Measurements from ENCODE around the gene GRPEL1.
A peak's percentile ranks its signal among the peaks of the same experiment; 100 is the strongest.
"Not testable (repeated sequence)": the region's sequence is repeated elsewhere in the genome, so short reads cannot be mapped to it uniquely, and the experiment has no call there.

Gene GRPEL1

GRCh38 chr4:7067452-7068278 is at the start of gene GRPEL1:
Gene GRPEL1, minus strand, starts transcription at chr4:7068064. Its CDS starts 32 bp downstream, at chr4:7068032.
- peak; percentile 100 for DNase-seq

- DNase-seq = no peak
These were observed 48.8 kb upstream of the GRPEL1 start for GRCh38 chr4:7116705-7117104.

GRCh38 chr4:7115557-7116340 is 47.9 kb upstream of the GRPEL1 start:
- DNase-seq = no peak

GRCh38 chr4:7112656-7113055 is 44.8 kb upstream of the GRPEL1 start:
- DNase-seq = no peak

GRCh38 chr4:7111441-7111840 is 43.6 kb upstream of the GRPEL1 start:
- no peak for DNase-seq

- DNase-seq = no peak
These were observed 42.7 kb upstream of the GRPEL1 start for GRCh38 chr4:7110546-7110945.

- DNase-seq = no peak
These were observed 41.3 kb upstream of the GRPEL1 start for GRCh38 chr4:7109169-7109568.

GRCh38 chr4:7108660-7109059 is 40.8 kb upstream of the GRPEL1 start:
- no peak for DNase-seq

GRCh38 chr4:7108046-7108625 is 40.3 kb upstream of the GRPEL1 start:
- DNase-seq = no peak

- no peak for DNase-seq
These were observed 39.5 kb upstream of the GRPEL1 start for GRCh38 chr4:7107166-7107905.

- no peak for DNase-seq
These were observed 37.4 kb upstream of the GRPEL1 start for GRCh38 chr4:7105276-7105675.

GRCh38 chr4:7104366-7105031 is 36.6 kb upstream of the GRPEL1 start:
- DNase-seq = no peak

- peak; percentile 75 for DNase-seq
These were observed 35.9 kb upstream of the GRPEL1 start for GRCh38 chr4:7103607-7104365.

GRCh38 chr4:7103031-7103606 is 35.3 kb upstream of the GRPEL1 start:
- peak; percentile 87 for DNase-seq

- DNase-seq = not testable (repeated sequence)
These were observed 34.6 kb upstream of the GRPEL1 start for GRCh38 chr4:7102516-7102909.

GRCh38 chr4:7101692-7102515 is 34.0 kb upstream of the GRPEL1 start:
- DNase-seq = peak; percentile 70

- no peak for DNase-seq
These were observed 28.4 kb upstream of the GRPEL1 start for GRCh38 chr4:7096236-7096635.

- DNase-seq = no peak
These were observed 27.8 kb upstream of the GRPEL1 start for GRCh38 chr4:7095611-7096155.

- DNase-seq = peak; percentile 39
These were observed 27.1 kb upstream of the GRPEL1 start for GRCh38 chr4:7094916-7095315.

- DNase-seq = no peak
These were observed 24.2 kb upstream of the GRPEL1 start for GRCh38 chr4:7092026-7092425.
